HepG2 (cell line): ENCODE results near the gene TRIAP1.

Experiments
- ZNF34 ChIP-seq: sonication (generic); formaldehyde crosslinking; IDR thresholded peaks from 2 replicates; pipeline ENCODE4 v1.4.0; 2020; ENCODE audit warnings: mild to moderate bottlenecking, missing genetic modification reagents, borderline replicate concordance
- ZNF776 ChIP-seq: sonication (generic); formaldehyde crosslinking; IDR thresholded peaks from 2 replicates; pipeline ENCODE4 v1.4.0; 2020; ENCODE audit warnings: mild to moderate bottlenecking, missing genetic modification reagents

DNA sequence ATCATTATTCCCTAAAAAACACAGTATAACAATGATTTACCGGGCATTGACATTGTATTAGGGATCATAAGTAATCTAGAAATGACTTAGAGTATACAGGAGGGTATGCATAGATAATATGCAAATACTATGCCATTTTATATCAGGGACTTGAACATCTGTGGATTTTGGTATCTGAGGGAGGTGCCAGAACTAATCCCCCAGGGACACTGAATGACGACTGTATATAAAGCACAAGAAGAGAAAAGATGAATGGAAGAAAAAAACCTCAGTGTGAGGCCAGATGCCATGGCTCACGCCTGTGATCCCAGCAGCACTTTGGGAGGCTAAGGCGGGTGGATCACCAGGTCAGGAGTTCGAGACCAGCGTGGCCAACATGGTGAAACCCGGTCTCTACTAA is 33.8 kb downstream of the TRIAP1 start:
- no peak for TF ChIP-seq ZNF34 (CRISPR knock-in tag)
- no peak for TF ChIP-seq ZNF776 (CRISPR knock-in tag)
